ENCODE measurements around the gene TPSG1. TPM values are rescaled to one million over a fixed set of nuclear protein-coding genes. Genes with fewer than 3 reads are reported as not detected.
"Not testable (repeated sequence)": the region's sequence is repeated elsewhere in the genome, so short reads cannot be mapped to it uniquely, and the experiment has no call there.

TPSG1 gene
- under 1 TPM in 1 of 2 donors, not detected in 1; 0.34 TPM for total RNA-seq
- under 1 TPM in 2 of 6 donors, not detected in 4; 0.35 to 0.92 TPM for polyA plus RNA-seq (ENCODE audit: insufficient read length in 6 of 6)
- long read RNA-seq, donor 1, result 0 reads
- long read RNA-seq, donor 2, result 0 reads
- long read RNA-seq, donor 3, result 0 reads
- long read RNA-seq, donor 4, result 0 reads
- long read RNA-seq, donor 5, result 0 reads
- long read RNA-seq, donor 6, result 0 reads
- long read RNA-seq, donor 7, result 0 reads
- long read RNA-seq, donor 8, result 0 reads
- long read RNA-seq, donor 9, result 0 reads
- long read RNA-seq, donor 10, result 0 reads
- long read RNA-seq, donor 11, result 0 reads
- long read RNA-seq, donor 12, result 0 reads

GRCh38 chr16:1225051-1225451, at the start of gene TPSG1:
TPSG1 (minus strand) TSS chr16:1225268; CDS start chr16:1225252, 16 bp downstream.
- no peaks in the 10 kb centered on the region for H3K4me1 ChIP-seq
- no peak within 1 kb of the TSS for H3K27ac ChIP-seq
- ATAC-seq (no peak), DNase-seq (peak in 1 of 4 donors; percentile 62)
- TF ChIP-seq, protein P1, sequence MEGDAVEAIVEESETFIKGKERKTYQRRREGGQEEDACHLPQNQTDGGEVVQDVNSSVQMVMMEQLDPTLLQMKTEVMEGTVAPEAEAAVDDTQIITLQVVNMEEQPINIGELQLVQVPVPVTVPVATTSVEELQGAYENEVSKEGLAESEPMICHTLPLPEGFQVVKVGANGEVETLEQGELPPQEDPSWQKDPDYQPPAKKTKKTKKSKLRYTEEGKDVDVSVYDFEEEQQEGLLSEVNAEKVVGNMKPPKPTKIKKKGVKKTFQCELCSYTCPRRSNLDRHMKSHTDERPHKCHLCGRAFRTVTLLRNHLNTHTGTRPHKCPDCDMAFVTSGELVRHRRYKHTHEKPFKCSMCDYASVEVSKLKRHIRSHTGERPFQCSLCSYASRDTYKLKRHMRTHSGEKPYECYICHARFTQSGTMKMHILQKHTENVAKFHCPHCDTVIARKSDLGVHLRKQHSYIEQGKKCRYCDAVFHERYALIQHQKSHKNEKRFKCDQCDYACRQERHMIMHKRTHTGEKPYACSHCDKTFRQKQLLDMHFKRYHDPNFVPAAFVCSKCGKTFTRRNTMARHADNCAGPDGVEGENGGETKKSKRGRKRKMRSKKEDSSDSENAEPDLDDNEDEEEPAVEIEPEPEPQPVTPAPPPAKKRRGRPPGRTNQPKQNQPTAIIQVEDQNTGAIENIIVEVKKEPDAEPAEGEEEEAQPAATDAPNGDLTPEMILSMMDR (IDR thresholded peaks at IDR 0.05), result no peak
- no peak within 1 kb of the TSS for H3K4me3 ChIP-seq
- H3K36me3 ChIP-seq, result no peaks in the 10 kb centered on the region
- H3K27me3 ChIP-seq, result peaks cover 0 to 44% of the 10 kb centered on the region in 2 donors
- no peaks in the 10 kb centered on the region for H3K9me3 ChIP-seq
- intact Hi-C loops (cut with DNase I), result no loop called here

GRCh38 chr16:1274767-1275166, 49.7 kb upstream of the TPSG1 start:
- intact Hi-C loops (cut with DNase I), result no loop called here
- H3K27ac ChIP-seq, result no peak overlapping the region
- TF ChIP-seq, protein P1 (IDR thresholded peaks at IDR 0.05), result no peak
- ATAC-seq, result no peak
- peaks cover 7 to 78% of the 10 kb centered on the region in 2 donors for H3K27me3 ChIP-seq
- H3K4me3 ChIP-seq, result no peak overlapping the region
- H3K36me3 ChIP-seq, result no peaks in the 10 kb centered on the region
- H3K4me1 ChIP-seq, result no peaks in the 10 kb centered on the region
- H3K9me3 ChIP-seq, result no peaks in the 10 kb centered on the region
- DNase-seq, result no peak

GRCh38 chr16:1273816-1274215, 48.7 kb upstream of the TPSG1 start:
- TF ChIP-seq, protein P1 (IDR thresholded peaks at IDR 0.05), result no peak
- no peak for DNase-seq
- Histone ChIP-seq H3K9me3 (no peaks in the 10 kb centered on the region), H3K4me3 (no peak overlapping the region), H3K36me3 (no peaks in the 10 kb centered on the region), H3K27ac (no peak overlapping the region), H3K27me3 (peaks cover 7 to 68% of the 10 kb centered on the region in 2 donors), H3K4me1 (no peaks in the 10 kb centered on the region)
- intact Hi-C loops (cut with DNase I), result no loop called here
- ATAC-seq, result no peak

DNA sequence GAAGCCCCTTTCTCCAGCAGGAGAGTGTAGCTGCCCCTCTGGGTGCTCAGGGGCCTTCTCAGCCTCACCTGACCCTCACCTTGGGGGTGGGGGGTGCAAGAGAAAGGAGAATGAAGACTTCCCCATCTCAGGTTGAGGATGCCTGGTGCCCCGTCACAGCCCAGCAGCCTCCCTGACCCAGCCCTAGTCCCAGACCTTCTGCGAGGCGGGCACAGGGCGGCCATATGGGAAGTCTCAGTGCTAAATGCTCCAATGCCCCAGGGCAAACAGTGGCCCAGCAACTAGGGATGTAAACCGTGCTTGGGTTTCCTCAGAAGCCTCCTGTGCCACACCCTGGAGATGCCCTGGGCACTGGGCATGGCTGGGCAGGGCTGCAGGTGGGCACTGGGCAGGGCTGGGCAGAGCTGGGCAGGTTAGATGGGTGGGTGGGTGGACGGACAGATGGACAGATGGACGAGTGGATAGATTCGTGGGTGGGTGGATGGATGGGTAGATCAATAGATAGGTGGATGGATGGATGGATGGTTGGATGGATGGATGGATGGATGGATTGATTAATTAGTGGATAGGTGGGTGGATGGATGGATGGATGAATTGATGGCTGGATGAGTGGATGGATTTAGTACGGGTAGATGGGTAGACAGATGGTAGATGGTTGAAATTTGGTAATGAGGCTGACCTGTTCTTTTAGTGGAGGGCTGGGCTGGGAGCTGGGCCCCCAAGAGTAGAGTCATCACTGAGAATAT, 47.6 kb upstream of the TPSG1 start:
- TF ChIP-seq, protein P1 (IDR thresholded peaks at IDR 0.05), result no peak
- DNase-seq (no peak), ATAC-seq (no peak)
- intact Hi-C loops (cut with DNase I), result no loop called here
- Histone ChIP-seq H3K27ac (no peak overlapping the region), H3K4me1 (no peaks in the 10 kb centered on the region), H3K36me3 (no peaks in the 10 kb centered on the region), H3K9me3 (no peaks in the 10 kb centered on the region), H3K27me3 (peaks cover 2 to 57% of the 10 kb centered on the region in 2 donors), H3K4me3 (no peak overlapping the region)

DNA sequence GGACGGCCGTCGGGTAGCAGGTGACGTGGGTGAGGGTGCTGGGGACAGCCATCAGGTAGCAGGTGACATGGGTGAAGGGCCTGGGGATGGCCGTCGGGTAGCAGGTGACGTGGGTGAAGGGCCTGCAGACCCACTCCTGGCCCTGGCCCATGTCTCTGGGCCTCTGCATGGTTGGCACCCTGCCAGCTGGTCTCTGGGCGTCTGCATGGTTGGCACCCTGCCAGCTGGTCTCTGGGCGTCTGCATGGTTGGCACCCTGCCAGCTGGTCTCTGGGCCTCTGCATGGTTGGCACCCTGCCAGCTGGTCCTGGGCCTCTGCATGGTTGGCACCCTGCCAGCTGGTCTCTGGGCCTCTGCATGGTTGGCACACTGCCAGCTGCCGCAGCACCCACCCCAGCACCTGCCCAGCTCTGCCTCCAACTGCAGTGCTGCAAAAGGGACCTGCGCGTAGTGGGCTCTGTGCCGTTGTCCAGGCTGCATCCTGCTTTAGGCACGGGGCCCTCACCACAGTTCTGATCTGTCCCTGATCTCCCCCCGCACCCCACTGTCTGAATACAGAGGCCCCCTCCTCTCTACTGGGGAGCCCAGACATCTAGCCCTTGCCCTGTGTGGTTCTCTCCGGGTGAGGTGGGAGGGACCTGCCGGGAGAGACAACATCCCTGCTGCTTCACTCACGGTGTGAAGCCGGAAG, 46.8 kb upstream of the TPSG1 start:
- peak in 2 of 4 donors; percentile 35 to 61 for DNase-seq
- peaks cover 0 to 49% of the 10 kb centered on the region in 2 donors for H3K27me3 ChIP-seq
- H3K9me3 ChIP-seq; ATAC-seq; H3K36me3 ChIP-seq; H3K4me3 ChIP-seq; intact Hi-C loops (cut with DNase I); H3K27ac ChIP-seq; H3K4me1 ChIP-seq: not testable (repeated sequence)

Measured in left lung (tissue), 14 donors.